T-helper 2 cell treated with Interferon-gamma antibody and Interleukin-4, amounts not matched to agents 5 μg/mL and 100 μg/mL, for 36 hours (primary cell): ENCODE data around the gene TTC28.
"Not testable (repeated sequence)": the region's sequence is repeated elsewhere in the genome, so short reads cannot be mapped to it uniquely, and the experiment has no call there.

Source experiments
- DNase-seq: peaks from one replicate; pipeline ENCODE4 v3.0.0; 2021; ENCODE audit warnings: low spot score
- H3K27ac Mint-ChIP-seq: one replicate; pipeline ENCODE4 v1.8.0; 2021; ENCODE audit warnings: mild to moderate bottlenecking, mixed read lengths
- H3K27me3 Mint-ChIP-seq: one replicate; pipeline ENCODE4 v1.8.0; 2021; ENCODE audit warnings: low read depth, mixed read lengths
- H3K36me3 Mint-ChIP-seq: one replicate; pipeline ENCODE4 v1.8.0; 2021; ENCODE audit warnings: low read depth, mixed read lengths
- H3K4me1 Mint-ChIP-seq: one replicate; pipeline ENCODE4 v1.8.0; 2021; ENCODE audit warnings: low read depth, mixed read lengths
- H3K4me3 Mint-ChIP-seq: one replicate; pipeline ENCODE4 v1.8.0; 2022; ENCODE audit warnings: mild to moderate bottlenecking, moderate library complexity, mixed read lengths
- H3K9me3 Mint-ChIP-seq: one replicate; pipeline ENCODE4 v1.8.0; 2021; ENCODE audit warnings: mixed read lengths

The TTC28 gene

GRCh38 chr22:28229566-28230485 is 449.8 kb downstream of the TTC28 start:
- Mint-ChIP-seq H3K4me1 (no peaks in the 10 kb centered on the region), H3K27me3 (peaks cover 6% of the 10 kb centered on the region), H3K27ac (no peak overlapping the region), H3K36me3 (no peaks in the 10 kb centered on the region), H3K9me3 (no peaks in the 10 kb centered on the region), H3K4me3 (no peak overlapping the region)
- DNase-seq: no peak

GRCh38 chr22:28223826-28224225 is 455.8 kb downstream of the TTC28 start:
- Mint-ChIP-seq H3K36me3 (no peaks in the 10 kb centered on the region), H3K4me1 (no peaks in the 10 kb centered on the region), H3K9me3 (no peaks in the 10 kb centered on the region), H3K4me3 (no peak overlapping the region), H3K27ac (no peak overlapping the region), H3K27me3 (peaks cover 5% of the 10 kb centered on the region)
- DNase-seq: no peak

DNA sequence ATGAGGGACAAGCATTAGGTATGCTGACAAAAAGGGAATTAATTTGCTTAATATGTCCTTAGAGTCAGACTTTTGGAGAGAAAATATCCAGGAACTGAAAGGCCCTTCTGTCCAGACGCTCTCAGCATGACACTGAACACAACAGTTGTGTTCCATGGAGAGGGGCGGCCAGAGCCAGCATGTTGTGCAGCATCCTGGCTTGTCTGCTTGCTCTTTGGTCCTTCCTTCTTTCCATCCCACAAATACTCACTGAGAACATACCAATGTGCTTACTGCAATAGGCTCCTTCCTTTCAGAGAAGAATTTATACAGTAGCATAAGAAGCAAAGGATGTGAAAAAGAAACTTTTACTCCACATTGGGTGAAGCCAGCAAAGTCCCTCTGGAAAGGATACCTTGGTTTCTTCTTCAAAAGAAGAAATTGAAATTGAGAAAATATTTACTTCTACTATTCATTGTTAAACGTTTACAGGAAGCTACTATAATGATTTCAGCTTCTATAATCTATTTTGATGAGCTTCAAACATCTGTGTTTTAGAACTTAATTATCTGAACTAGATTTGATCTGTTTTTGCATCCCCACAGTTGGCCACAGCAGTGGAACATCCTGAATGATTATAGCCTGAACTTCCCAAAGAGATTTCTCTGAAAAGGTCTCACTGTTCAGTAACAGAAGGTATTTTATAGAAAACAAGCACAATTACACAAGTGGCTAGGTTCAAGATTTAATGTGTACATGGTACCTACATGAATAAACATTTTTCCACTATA is 456.5 kb downstream of the TTC28 start:
- H3K36me3 Mint-ChIP-seq: no peaks in the 10 kb centered on the region
- H3K9me3 Mint-ChIP-seq: no peaks in the 10 kb centered on the region
- DNase-seq: no peak
- no peak overlapping the region for H3K4me3 Mint-ChIP-seq
- no peak overlapping the region for H3K27ac Mint-ChIP-seq
- H3K4me1 Mint-ChIP-seq: no peaks in the 10 kb centered on the region
- peaks cover 5% of the 10 kb centered on the region for H3K27me3 Mint-ChIP-seq

- Mint-ChIP-seq H3K36me3 (no peaks in the 10 kb centered on the region), H3K9me3 (no peaks in the 10 kb centered on the region), H3K4me3 (no peak overlapping the region), H3K4me1 (no peaks in the 10 kb centered on the region), H3K27me3 (peaks cover 2% of the 10 kb centered on the region), H3K27ac (no peak overlapping the region)
- no peak for DNase-seq
These were observed 457.1 kb downstream of the TTC28 start for GRCh38 chr22:28222571-28222970.

GRCh38 chr22:28222052-28222451 is 457.6 kb downstream of the TTC28 start:
- no peaks in the 10 kb centered on the region for H3K4me1 Mint-ChIP-seq
- H3K27me3 Mint-ChIP-seq: peaks cover 2% of the 10 kb centered on the region
- H3K9me3 Mint-ChIP-seq: no peaks in the 10 kb centered on the region
- no peak overlapping the region for H3K4me3 Mint-ChIP-seq
- no peak overlapping the region for H3K27ac Mint-ChIP-seq
- DNase-seq: no peak
- no peaks in the 10 kb centered on the region for H3K36me3 Mint-ChIP-seq

DNA sequence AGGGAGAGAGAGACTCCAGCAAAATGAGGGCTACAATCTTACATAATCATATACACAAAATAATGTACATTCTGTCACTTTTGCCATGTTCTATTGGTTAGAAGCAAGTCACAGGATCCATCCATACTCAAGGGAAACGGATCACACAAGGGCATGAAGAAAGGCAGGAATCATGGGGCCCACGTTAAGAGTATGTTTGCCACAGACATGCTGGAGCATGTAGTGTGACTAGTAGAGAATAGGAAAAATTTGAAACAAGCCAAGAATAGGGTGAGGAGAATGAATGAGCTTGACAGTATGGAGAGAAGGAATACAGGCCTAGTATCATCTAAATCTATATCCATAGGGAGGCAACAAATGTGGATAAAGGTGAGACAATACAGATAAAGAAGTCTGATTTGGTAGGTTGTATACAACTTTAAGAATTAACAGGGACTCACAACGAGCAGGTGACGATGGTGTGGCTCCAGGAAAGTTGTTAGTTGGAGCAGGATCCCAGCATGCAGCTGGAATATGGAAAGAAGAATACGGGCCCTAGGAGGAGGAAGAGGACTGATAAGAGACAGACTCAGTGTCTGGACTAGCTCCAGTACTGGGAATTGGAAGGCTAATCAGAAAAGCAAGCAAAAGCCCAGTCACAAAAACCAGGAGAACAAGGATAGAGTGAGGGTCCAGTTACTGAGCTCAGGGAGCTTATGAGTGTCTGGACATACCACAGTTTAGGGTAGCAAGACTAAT is 458.8 kb downstream of the TTC28 start:
- no peak overlapping the region for H3K4me3 Mint-ChIP-seq
- DNase-seq: no peak
- no peaks in the 10 kb centered on the region for H3K36me3 Mint-ChIP-seq
- peaks cover 2% of the 10 kb centered on the region for H3K27me3 Mint-ChIP-seq
- no peak overlapping the region for H3K27ac Mint-ChIP-seq
- H3K9me3 Mint-ChIP-seq: no peaks in the 10 kb centered on the region
- H3K4me1 Mint-ChIP-seq: no peaks in the 10 kb centered on the region

DNA sequence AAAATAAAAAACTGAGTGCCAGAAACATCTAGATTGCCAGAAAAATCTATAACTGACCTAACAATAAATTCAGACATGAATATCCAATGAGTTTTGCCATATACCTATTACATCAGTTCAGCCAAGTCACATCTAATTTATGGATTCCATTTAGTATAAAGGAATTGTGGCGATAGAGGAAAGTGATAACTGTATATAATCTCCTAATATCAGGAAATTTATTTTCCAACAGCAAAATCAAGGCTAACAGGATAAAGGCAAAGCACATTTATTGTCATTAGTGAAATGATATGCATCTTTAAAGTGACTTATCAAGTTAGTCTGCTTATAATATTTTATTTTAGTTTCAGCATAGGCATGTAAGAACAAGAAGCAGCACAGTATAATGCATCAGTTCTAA is 462.4 kb downstream of the TTC28 start:
- Mint-ChIP-seq H3K9me3 (no peaks in the 10 kb centered on the region), H3K36me3 (no peaks in the 10 kb centered on the region), H3K27me3 (peaks cover 3% of the 10 kb centered on the region), H3K27ac (no peak overlapping the region), H3K4me1 (peaks cover 4% of the 10 kb centered on the region), H3K4me3 (no peak overlapping the region)
- DNase-seq: no peak

GRCh38 chr22:28214750-28215149 is 464.9 kb downstream of the TTC28 start:
- not testable (repeated sequence) for DNase-seq, H3K4me1 Mint-ChIP-seq, H3K27ac Mint-ChIP-seq, H3K36me3 Mint-ChIP-seq, H3K9me3 Mint-ChIP-seq, H3K4me3 Mint-ChIP-seq, H3K27me3 Mint-ChIP-seq

GRCh38 chr22:28209457-28209856 is 470.2 kb downstream of the TTC28 start:
- H3K36me3 Mint-ChIP-seq, H3K4me1 Mint-ChIP-seq, H3K27ac Mint-ChIP-seq, H3K27me3 Mint-ChIP-seq, H3K9me3 Mint-ChIP-seq, H3K4me3 Mint-ChIP-seq, DNase-seq: not testable (repeated sequence)

- Mint-ChIP-seq H3K4me3 (no peak overlapping the region), H3K27ac (no peak overlapping the region), H3K36me3 (no peaks in the 10 kb centered on the region), H3K27me3 (peaks cover 2% of the 10 kb centered on the region), H3K4me1 (no peaks in the 10 kb centered on the region), H3K9me3 (peaks cover 4% of the 10 kb centered on the region)
- no peak for DNase-seq
These were observed 470.9 kb downstream of the TTC28 start for GRCh38 chr22:28208787-28209186.

DNA sequence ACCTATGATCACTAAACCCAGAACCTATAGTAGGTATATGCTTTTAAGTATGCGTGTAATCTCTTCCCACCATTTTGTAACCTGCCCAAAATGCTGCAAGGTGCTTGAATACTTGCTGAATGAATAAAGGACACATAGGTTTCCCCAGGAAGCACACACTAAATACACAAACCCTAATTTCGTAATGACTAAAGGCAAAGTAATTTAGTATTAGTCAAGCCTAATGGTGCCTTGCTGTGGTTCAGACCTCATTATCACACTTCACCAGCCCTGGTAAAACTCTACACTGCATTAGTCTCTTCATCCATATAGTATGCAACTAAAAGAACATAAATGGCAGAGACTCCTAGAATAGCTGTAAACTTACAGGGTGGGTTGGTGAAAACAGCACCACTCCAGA is 471.6 kb downstream of the TTC28 start:
- Mint-ChIP-seq H3K4me1 (no peaks in the 10 kb centered on the region), H3K9me3 (peaks cover 4% of the 10 kb centered on the region), H3K36me3 (no peaks in the 10 kb centered on the region), H3K27ac (no peak overlapping the region), H3K27me3 (peaks cover 2% of the 10 kb centered on the region), H3K4me3 (no peak overlapping the region)
- no peak for DNase-seq

GRCh38 chr22:28207281-28208030 is 472.2 kb downstream of the TTC28 start:
- DNase-seq: no peak
- no peak overlapping the region for H3K27ac Mint-ChIP-seq

GRCh38 chr22:28205926-28206325 is 473.7 kb downstream of the TTC28 start:
- H3K9me3 Mint-ChIP-seq: peaks cover 4% of the 10 kb centered on the region
- DNase-seq: no peak
- H3K36me3 Mint-ChIP-seq: no peaks in the 10 kb centered on the region
- no peaks in the 10 kb centered on the region for H3K4me1 Mint-ChIP-seq
- H3K27me3 Mint-ChIP-seq: no peaks in the 10 kb centered on the region
- no peak overlapping the region for H3K27ac Mint-ChIP-seq
- H3K4me3 Mint-ChIP-seq: no peak overlapping the region

More at GRCh38 chr22:28207281-28208030, 472.2 kb downstream of the TTC28 start:
- Mint-ChIP-seq H3K4me3 (no peak overlapping the region), H3K9me3 (peaks cover 4% of the 10 kb centered on the region), H3K4me1 (no peaks in the 10 kb centered on the region), H3K27me3 (peaks cover 2% of the 10 kb centered on the region), H3K36me3 (no peaks in the 10 kb centered on the region)
